22Rv1 (cell line): Measurements from ENCODE around the gene AMPH.

Experiments used
- H3K27ac ChIP-seq: fragments of 450-650 bp; 2 replicates; pipeline ENCODE4 v1.5.1; 2017
- ZFX ChIP-seq: fragments of 450-650 bp; IDR thresholded peaks from 2 replicates; pipeline ENCODE4 v1.6.1; 2017; ENCODE audit warnings: antibody characterized with exemption, borderline replicate concordance
- TF ChIP-seq, protein P1 (sequence below): fragments of 450-650 bp; IDR thresholded peaks from 2 replicates; pipeline ENCODE4 v1.5.1; 2017; ENCODE audit warnings: mild to moderate bottlenecking

Gene AMPH

DNA sequence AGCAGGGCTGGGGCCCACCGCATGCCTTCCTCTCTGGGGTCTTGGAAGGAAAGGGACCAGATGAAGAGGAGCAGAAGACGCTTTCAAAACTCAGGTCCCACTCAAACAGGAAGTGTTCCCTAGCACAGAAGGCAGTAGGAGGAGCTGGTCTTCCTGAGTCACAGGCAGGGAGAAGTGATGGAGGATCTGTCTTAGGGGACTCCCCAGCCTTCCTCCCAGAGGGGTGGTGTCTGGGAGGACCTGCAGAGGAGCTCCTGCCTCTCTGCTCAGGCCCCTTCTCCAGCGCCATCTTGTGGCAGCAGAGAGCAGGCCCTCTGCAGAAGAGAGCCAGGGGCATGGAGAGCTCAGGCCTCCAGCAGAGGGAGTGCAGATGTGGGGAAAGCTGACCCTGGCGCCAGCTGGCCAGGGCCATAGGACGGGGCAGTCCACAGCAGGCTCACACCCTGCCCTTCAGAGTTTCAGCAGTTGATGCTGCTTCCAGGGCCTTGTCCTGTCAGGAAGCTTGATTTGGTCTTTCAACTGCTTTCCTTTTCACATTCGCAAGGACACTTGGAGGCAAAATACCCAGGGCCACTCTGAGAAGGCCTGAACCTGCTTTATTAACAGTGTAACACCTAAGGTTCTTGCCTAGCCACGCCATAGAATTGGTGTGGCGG is 295.6 kb downstream of the AMPH start:
- peak overlapping the region; percentile 53 for H3K27ac ChIP-seq
- TF ChIP-seq ZFX: no peak
- TF ChIP-seq, protein P1, sequence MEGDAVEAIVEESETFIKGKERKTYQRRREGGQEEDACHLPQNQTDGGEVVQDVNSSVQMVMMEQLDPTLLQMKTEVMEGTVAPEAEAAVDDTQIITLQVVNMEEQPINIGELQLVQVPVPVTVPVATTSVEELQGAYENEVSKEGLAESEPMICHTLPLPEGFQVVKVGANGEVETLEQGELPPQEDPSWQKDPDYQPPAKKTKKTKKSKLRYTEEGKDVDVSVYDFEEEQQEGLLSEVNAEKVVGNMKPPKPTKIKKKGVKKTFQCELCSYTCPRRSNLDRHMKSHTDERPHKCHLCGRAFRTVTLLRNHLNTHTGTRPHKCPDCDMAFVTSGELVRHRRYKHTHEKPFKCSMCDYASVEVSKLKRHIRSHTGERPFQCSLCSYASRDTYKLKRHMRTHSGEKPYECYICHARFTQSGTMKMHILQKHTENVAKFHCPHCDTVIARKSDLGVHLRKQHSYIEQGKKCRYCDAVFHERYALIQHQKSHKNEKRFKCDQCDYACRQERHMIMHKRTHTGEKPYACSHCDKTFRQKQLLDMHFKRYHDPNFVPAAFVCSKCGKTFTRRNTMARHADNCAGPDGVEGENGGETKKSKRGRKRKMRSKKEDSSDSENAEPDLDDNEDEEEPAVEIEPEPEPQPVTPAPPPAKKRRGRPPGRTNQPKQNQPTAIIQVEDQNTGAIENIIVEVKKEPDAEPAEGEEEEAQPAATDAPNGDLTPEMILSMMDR: peak; percentile 100

DNA sequence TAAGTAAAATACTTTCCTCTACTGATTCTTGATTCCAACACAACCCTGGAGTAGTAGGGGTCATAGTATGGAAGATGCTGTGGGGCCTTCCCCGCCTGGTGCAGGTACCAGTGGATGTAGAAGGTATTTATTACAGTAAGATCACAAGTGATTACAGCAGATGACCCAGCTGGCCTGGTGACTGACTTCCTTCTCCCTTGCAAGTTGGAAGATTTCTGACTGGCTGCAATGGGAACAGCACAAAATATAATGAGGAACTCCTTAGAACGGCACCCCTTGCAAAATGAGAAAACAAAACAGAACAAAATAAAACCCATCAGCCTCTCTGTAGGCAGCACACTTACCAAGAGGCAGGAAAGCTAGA is 296.1 kb downstream of the AMPH start:
- H3K27ac ChIP-seq: no peak overlapping the region
- TF ChIP-seq, protein P1: no peak
- no peak for TF ChIP-seq ZFX

DNA sequence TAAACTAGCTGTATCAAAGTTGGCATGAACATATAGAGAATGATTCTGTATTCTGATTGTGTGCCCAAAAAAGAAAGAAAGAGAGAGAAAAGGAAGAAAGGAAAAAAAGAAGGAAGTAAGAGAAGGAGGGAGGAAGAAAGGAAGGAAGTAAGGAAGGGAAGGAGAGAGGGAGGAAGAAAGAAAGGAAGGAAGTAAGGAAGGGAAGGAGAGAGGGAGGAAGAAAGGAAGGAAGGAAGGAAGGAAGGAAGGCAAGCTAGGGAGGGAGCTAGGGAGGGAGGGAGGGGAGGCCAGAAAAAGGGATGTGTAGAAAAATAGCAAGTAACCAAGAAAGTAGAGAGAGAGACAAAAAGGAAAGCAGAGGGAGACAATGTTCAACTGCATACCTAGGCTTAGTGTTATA is 297.0 kb downstream of the AMPH start:
- TF ChIP-seq, protein P1: no peak
- no peak for TF ChIP-seq ZFX
- H3K27ac ChIP-seq: no peak overlapping the region
